Esophagus muscularis mucosa (tissue), 4 donors: ENCODE data around the gene YBX1. TPM values are rescaled to one million over a fixed set of nuclear protein-coding genes. Genes with fewer than 3 reads are reported as not detected.
A peak's percentile ranks its signal among the peaks of the same experiment; 100 is the strongest.

Source experiments
- DNase-seq: peaks from one replicate; pipeline ENCODE4 v3.0.0-alpha.2; 2017; ENCODE audit errors: extremely low spot score
- H3K27ac ChIP-seq, 4 donors: fragments of 200-600 bp; sonication (generic); replicated peaks in 1 of 4; 1 replicate in 3 of 4; 2 replicates in 1 of 4; pipeline ENCODE4 v1.5.1; 2016 to 2019; ENCODE audit warnings: mild to moderate bottlenecking in 1 of 4
- H3K27me3 ChIP-seq, 4 donors: fragments of 200-600 bp; sonication (generic); one replicate each; pipeline versions ENCODE4 v1.5.1 to v1.6.0; 2016 to 2019
- H3K36me3 ChIP-seq, 4 donors: fragments of 200-600 bp; sonication (generic); one replicate each; pipeline ENCODE4 v1.5.1; 2016 to 2019
- H3K4me1 ChIP-seq, 4 donors: fragments of 200-600 bp; sonication (generic); one replicate each; pipeline ENCODE4 v1.5.1; 2016 to 2019
- H3K4me3 ChIP-seq, 4 donors: fragments of 200-600 bp; sonication (generic); 1 replicate in 2 of 4; 2 replicates in 2 of 4; pipeline ENCODE4 v1.5.1; 2016 to 2019; ENCODE audit warnings: mild to moderate bottlenecking in 4 of 4, moderate library complexity in 1 of 4
- H3K9me3 ChIP-seq, 4 donors: fragments of 200-600 bp; sonication (generic); 1 replicate in 3 of 4; 2 replicates in 1 of 4; pipeline ENCODE4 v1.5.1; 2016 to 2019
- EP300 ChIP-seq: sonication (generic); formaldehyde crosslinking; IDR thresholded peaks from one replicate; pipeline ENCODE4 v1.6.1; 2017; ENCODE audit warnings: antibody characterized with exemption
- POLR2A ChIP-seq: fragments of 450-650 bp; IDR thresholded peaks from one replicate; pipeline ENCODE4 v1.6.1; 2017; ENCODE audit warnings: antibody characterized with exemption, moderate library complexity, mild to moderate bottlenecking, low read depth
- POLR2AphosphoS5 ChIP-seq, 2 donors: sonication (generic); formaldehyde crosslinking; IDR thresholded peaks; one replicate each; pipeline ENCODE4 v1.6.1; 2017; ENCODE audit warnings: antibody characterized with exemption in 2 of 2
- WGBS: methylation state at CpG from one replicate; pipeline ENCODE4 v1.1.5; 2018; 5-methylcytosine and 5-hydroxymethylcytosine counted together
- intact Hi-C: fragments of 100-400 bp; cut with DNase I; formaldehyde crosslinking; loops from one replicate; pipeline ENCODE4 v1.15.1; 2023
- total RNA-seq, 4 donors: library from RNA; depleted of rRNA; stranded (reverse); fragments of >200 nt; gene quantifications; one replicate each; pipeline versions ENCODE4 v1.1.0 to v1.2.1, GENCODE V29; 2016
- TF ChIP-seq, protein P1 (sequence below), 3 experiments: fragments of 200-600 bp in 2 of 3; fragments of 450-650 bp in 1 of 3; sonication (generic) in 2 of 3; IDR thresholded peaks; one replicate each; pipeline ENCODE4 v1.5.1; 2017 to 2019; ENCODE audit warnings: antibody characterized with exemption in 3 of 3, mild to moderate bottlenecking in 2 of 3, moderate library complexity in 1 of 3

The YBX1 gene
- total RNA-seq, 4 donors from 2014 or later = 778 to 889 (median 812) TPM

DNA sequence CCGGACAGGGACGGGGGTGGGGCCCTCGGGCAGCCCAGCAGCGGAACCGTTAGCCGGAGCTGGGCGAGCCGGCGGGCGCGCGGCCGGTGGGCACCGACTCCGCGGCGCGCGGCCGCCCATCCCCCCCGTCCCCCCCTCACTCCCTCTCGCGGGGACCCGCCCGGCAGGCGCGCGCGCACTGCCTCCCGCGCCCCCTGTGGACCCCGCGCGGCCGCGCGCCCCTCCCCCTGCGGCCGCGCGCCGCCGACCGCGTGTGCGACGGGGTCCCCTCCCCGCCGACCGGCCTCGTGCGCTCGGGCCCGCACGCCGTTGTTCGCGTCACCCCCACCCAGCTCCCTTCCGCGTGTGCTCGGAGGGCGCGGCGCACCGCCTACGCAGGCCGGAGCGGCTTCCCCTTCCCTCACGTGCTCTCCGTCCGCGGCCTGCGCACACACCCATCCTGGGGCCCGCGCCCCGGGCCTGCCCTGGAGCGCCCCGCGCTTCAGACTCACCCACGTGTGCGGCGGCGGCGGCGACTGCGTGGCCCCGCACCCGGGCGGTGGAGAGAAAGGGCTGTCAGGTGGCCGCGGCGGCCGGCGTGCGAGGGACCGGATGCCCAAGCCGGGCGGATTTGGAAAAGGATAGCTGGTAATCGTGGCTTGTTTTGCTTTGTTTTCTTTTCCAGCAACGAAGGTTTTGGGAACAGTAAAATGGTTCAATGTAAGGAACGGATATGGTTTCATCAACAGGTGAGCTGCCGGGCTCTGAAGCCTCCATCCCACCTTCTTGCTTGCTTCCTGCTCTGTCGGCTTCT lies 717 bp downstream of the YBX1 start:
- no peaks in the 10 kb centered on the region for H3K27me3 ChIP-seq
- no peaks in the 10 kb centered on the region for H3K9me3 ChIP-seq
- peak overlapping the region; percentile 96 to 99 (median 98) for H3K27ac ChIP-seq
- peaks cover 58 to 66% (median 63%) of the 10 kb centered on the region in 4 donors for H3K4me1 ChIP-seq
- peaks cover 0 to 20% (median 2%) of the 10 kb centered on the region in 4 donors for H3K36me3 ChIP-seq
- 0% methylated on average over 5 of the region's 103 CpGs for WGBS
- peak overlapping the region; percentile 95 to 98 (median 96) for H3K4me3 ChIP-seq
- intact Hi-C loops = loop anchor here (2.0 to 10.0 kb wide), 3 partner anchors 74 to 348 kb away; partner anchors contain the start of genes CCDC30 and FOXJ3
- TF ChIP-seq POLR2AphosphoS5 (IDR thresholded peaks at IDR 0.05) (peak; percentile 56 to 79), EP300 (no peak), POLR2A (peak; percentile 6)
- TF ChIP-seq, protein P1, sequence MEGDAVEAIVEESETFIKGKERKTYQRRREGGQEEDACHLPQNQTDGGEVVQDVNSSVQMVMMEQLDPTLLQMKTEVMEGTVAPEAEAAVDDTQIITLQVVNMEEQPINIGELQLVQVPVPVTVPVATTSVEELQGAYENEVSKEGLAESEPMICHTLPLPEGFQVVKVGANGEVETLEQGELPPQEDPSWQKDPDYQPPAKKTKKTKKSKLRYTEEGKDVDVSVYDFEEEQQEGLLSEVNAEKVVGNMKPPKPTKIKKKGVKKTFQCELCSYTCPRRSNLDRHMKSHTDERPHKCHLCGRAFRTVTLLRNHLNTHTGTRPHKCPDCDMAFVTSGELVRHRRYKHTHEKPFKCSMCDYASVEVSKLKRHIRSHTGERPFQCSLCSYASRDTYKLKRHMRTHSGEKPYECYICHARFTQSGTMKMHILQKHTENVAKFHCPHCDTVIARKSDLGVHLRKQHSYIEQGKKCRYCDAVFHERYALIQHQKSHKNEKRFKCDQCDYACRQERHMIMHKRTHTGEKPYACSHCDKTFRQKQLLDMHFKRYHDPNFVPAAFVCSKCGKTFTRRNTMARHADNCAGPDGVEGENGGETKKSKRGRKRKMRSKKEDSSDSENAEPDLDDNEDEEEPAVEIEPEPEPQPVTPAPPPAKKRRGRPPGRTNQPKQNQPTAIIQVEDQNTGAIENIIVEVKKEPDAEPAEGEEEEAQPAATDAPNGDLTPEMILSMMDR (IDR thresholded peaks at IDR 0.05) = no peak
- DNase-seq = peak; percentile 92

DNA sequence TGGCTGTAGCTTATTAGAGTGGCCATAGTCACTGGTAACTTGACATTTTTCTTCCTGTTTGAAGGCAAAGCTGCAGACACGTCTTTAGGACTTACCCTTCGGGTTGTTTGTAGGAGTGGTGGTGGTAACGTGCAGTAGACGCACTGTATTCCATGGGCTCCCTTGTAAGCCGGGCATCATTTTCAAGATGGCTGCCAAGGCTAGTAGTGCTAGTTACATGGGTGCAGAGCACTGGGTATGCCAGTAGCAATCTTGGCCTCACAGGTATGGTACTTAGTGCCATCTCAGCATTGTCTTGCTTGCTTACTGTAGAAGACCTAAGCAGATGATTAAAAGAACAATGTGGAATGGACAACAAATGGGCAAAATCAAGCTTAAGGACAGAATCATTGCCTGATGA lies 1.9 kb downstream of the YBX1 start:
- DNase-seq = no peak
- 55% methylated on average over 5 of the region's 5 CpGs for WGBS
- Histone ChIP-seq H3K27ac (peak overlapping the region in 3 of 4 donors; percentile 96 to 99 (median 98)), H3K9me3 (no peaks in the 10 kb centered on the region), H3K4me1 (peaks cover 70 to 77% (median 75%) of the 10 kb centered on the region in 4 donors), H3K4me3 (peak overlapping the region; percentile 95 to 98 (median 96)), H3K27me3 (no peaks in the 10 kb centered on the region), H3K36me3 (peaks cover 0 to 20% (median 2%) of the 10 kb centered on the region in 4 donors)
- intact Hi-C loops = loop anchor here (10.0 kb wide), 2 partner anchors 219 to 349 kb away; partner anchors contain the start of genes CCDC30 and FOXJ3
- no peak for TF ChIP-seq EP300
- TF ChIP-seq POLR2A = no peak
- TF ChIP-seq POLR2AphosphoS5 (IDR thresholded peaks at IDR 0.05) = no peak
- TF ChIP-seq, protein P1 (IDR thresholded peaks at IDR 0.05) = no peak

DNA sequence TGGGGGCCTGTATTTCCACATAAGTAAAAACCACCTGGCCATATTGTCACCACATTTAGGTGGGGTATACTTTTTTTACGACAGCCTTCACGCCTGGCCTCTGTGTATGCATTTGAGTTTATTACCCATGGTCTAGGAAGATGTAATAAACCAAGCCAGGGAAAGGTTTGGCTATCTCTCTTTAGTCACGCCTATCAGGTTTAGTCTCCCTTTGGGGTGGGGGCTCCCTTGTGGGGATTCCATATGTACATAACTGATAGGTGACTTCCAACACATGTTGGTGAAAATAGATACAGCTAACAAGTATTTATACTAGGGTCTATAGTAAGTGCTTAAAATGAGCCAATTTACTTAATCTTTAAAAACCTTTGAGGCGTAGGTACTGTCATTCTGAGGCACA lies 4.2 kb downstream of the YBX1 start:
- DNase-seq = no peak
- Histone ChIP-seq H3K27ac (no peak overlapping the region), H3K36me3 (peaks cover 0 to 20% (median 2%) of the 10 kb centered on the region in 4 donors), H3K4me1 (peaks cover 68 to 83% (median 82%) of the 10 kb centered on the region in 4 donors), H3K9me3 (no peaks in the 10 kb centered on the region), H3K27me3 (no peaks in the 10 kb centered on the region), H3K4me3 (no peak overlapping the region)
- TF ChIP-seq, protein P1 (IDR thresholded peaks at IDR 0.05) = no peak
- no peak for TF ChIP-seq POLR2A
- no peak for TF ChIP-seq EP300
- TF ChIP-seq POLR2AphosphoS5 (IDR thresholded peaks at IDR 0.05) = no peak
- 96% methylated on average over 4 of the region's 4 CpGs for WGBS
- intact Hi-C loops = loop anchor here (10.0 kb wide), 2 partner anchors 222 to 352 kb away; partner anchors contain the start of genes CCDC30 and FOXJ3

DNA sequence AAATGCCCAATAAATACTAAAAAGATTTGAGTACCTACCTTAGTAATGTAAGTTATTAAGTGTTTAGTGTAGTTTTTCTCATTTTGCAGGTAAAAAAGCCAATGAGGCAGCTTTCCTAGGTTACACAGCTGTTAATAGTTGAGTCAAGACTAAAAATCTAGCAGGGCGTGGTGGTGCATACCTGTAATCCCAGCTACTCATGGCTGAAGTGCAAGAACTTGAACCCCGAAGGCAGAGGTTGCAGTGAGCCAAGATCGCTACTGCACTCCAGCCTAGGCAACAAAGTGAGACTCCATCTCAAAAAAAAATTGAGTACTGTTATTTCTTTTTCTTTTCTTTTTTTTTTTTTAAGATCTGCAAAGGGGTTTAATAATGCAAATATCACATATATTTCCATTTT lies 7.7 kb downstream of the YBX1 start:
- no peaks in the 10 kb centered on the region for H3K9me3 ChIP-seq
- no peaks in the 10 kb centered on the region for H3K27me3 ChIP-seq
- TF ChIP-seq POLR2A = no peak
- TF ChIP-seq EP300 = no peak
- no peak overlapping the region for H3K4me3 ChIP-seq
- no peak overlapping the region for H3K27ac ChIP-seq
- H3K36me3 ChIP-seq = peaks cover 0 to 11% (median 8%) of the 10 kb centered on the region in 4 donors
- 79% methylated on average over 3 of the region's 3 CpGs for WGBS
- peaks cover 65 to 91% (median 87%) of the 10 kb centered on the region in 4 donors for H3K4me1 ChIP-seq
- intact Hi-C loops = loop anchor here (10.0 kb wide), 2 partner anchors 225 to 355 kb away; partner anchors contain the start of genes CCDC30 and FOXJ3
- DNase-seq = no peak

DNA sequence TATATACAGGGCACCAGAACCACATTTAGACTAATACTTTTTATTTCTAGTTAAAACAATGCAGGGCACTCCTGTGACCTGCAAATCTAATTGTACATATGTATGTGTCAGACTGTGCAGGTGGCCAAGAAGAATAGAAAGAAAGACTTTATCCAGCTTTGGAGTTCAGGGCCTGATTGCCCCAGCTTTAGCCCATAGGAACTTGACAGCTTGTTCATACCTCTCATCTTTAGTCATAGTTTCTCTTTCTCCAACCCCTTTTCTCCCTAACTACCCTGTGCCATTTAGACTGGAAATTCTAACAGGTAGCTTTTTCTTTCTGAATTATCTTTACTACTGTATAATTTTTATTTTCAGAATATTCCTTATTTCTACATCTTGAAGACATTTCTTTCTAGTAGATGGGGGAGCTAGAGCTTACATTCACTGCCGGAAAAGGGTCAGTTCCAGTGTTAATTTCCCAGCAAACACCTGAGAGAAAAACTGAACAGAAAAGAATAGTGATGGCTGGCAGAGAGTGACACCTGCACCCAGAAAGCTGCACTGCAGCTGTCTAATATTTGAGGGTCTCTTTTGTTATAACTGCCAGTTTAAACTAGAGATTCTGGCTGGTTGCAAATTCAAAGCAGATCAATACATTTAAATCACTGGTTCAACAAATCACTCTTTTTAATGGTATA lies 8.4 kb downstream of the YBX1 start:
- H3K27me3 ChIP-seq = no peaks in the 10 kb centered on the region
- H3K4me3 ChIP-seq = no peak overlapping the region
- H3K4me1 ChIP-seq = peaks cover 59 to 84% (median 80%) of the 10 kb centered on the region in 4 donors
- H3K9me3 ChIP-seq = no peaks in the 10 kb centered on the region
- DNase-seq = no peak
- intact Hi-C loops = no loop called here
- peaks cover 0 to 17% (median 11%) of the 10 kb centered on the region in 4 donors for H3K36me3 ChIP-seq
- no peak for TF ChIP-seq EP300
- TF ChIP-seq POLR2AphosphoS5 (IDR thresholded peaks at IDR 0.05) = no peak
- no peak for TF ChIP-seq POLR2A
- TF ChIP-seq, protein P1 (IDR thresholded peaks at IDR 0.05) = no peak
- no peak overlapping the region for H3K27ac ChIP-seq
- WGBS = 92% methylated on average over 1 of the region's 1 CpG
